Liver (tissue), 3 donors: ENCODE measurements around the gene GJC1.

Experiments used
- ATF3 ChIP-seq: IDR thresholded peaks from 2 replicates; pipeline ENCODE4 v1.6.1; 2016; ENCODE audit warnings: antibody characterized with exemption
- EGR1 ChIP-seq, 2 donors: IDR thresholded peaks; 2 replicates each; pipeline ENCODE4 v1.6.1; 2016 to 2018; ENCODE audit warnings: antibody characterized with exemption in 2 of 2, low read depth in 2 of 2
- FOXA1 ChIP-seq: IDR thresholded peaks from 2 replicates; pipeline ENCODE4 v1.6.1; 2016; ENCODE audit warnings: antibody characterized with exemption
- JUND ChIP-seq, 2 donors: IDR thresholded peaks; 2 replicates each; pipeline ENCODE4 v1.6.1; 2016; ENCODE audit warnings: antibody characterized with exemption in 2 of 2
- MAX ChIP-seq: IDR thresholded peaks from 2 replicates; pipeline ENCODE4 v1.6.1; 2016; ENCODE audit warnings: antibody characterized with exemption
- NR2F2 ChIP-seq: IDR thresholded peaks from 2 replicates; pipeline ENCODE4 v1.6.1; 2016; ENCODE audit warnings: antibody characterized with exemption
- RAD21 ChIP-seq, 2 donors: IDR thresholded peaks; 2 replicates each; pipeline ENCODE4 v1.6.1; 2016; ENCODE audit warnings: antibody characterized with exemption in 2 of 2, mild to moderate bottlenecking in 2 of 2
- SP1 ChIP-seq: IDR thresholded peaks from 2 replicates; pipeline ENCODE4 v1.6.1; 2018; ENCODE audit warnings: antibody characterized with exemption, mild to moderate bottlenecking
- TAF1 ChIP-seq: conservative IDR thresholded peaks from 2 replicates; pipeline ENCODE4 v1.6.1; 2016; ENCODE audit warnings: antibody characterized with exemption, mild to moderate bottlenecking
- YY1 ChIP-seq: IDR thresholded peaks from 2 replicates; pipeline ENCODE4 v1.6.1; 2016; ENCODE audit warnings: antibody characterized with exemption, mild to moderate bottlenecking
- ZBTB33 ChIP-seq: IDR thresholded peaks from 2 replicates; pipeline ENCODE4 v1.6.1; 2016; ENCODE audit warnings: antibody characterized with exemption
- TF ChIP-seq, protein P1 (sequence below): fragments of 150-350 bp; IDR thresholded peaks from 2 replicates; pipeline ENCODE4 v1.5.1; 2017; ENCODE audit warnings: improper control_type of control experiment, low read depth, low read length; ENCODE audit not compliant: missing input control
- TF ChIP-seq, protein P2 (sequence below): IDR thresholded peaks from 2 replicates; pipeline ENCODE4 v1.6.1; 2016; ENCODE audit warnings: antibody characterized with exemption, mild to moderate bottlenecking
- donor health status: healthy.
- donor health status: healthy.

DNA sequence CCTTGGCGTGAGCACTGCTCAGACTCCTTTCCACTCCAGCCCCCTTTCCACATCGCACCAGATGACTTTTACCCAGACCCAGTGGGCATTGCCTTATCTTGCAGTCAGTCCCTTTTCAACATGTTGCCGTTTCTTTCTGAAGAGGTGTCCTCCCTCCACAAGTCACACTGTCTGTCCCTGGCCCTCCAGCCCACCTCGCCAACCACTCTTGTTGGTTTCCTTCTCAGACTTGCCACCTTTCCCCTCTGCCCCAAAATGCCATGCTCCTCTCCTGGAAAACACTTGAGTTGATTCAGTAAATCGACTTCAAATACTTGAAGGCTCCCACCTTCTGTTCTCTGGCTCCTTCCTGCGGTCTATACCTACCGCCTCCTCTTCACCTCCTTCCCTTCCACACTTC lies 78.8 kb downstream of the GJC1 start:
- TF ChIP-seq, protein P1, sequence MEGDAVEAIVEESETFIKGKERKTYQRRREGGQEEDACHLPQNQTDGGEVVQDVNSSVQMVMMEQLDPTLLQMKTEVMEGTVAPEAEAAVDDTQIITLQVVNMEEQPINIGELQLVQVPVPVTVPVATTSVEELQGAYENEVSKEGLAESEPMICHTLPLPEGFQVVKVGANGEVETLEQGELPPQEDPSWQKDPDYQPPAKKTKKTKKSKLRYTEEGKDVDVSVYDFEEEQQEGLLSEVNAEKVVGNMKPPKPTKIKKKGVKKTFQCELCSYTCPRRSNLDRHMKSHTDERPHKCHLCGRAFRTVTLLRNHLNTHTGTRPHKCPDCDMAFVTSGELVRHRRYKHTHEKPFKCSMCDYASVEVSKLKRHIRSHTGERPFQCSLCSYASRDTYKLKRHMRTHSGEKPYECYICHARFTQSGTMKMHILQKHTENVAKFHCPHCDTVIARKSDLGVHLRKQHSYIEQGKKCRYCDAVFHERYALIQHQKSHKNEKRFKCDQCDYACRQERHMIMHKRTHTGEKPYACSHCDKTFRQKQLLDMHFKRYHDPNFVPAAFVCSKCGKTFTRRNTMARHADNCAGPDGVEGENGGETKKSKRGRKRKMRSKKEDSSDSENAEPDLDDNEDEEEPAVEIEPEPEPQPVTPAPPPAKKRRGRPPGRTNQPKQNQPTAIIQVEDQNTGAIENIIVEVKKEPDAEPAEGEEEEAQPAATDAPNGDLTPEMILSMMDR: no peak
- TF ChIP-seq ATF3: no peak
- no peak for TF ChIP-seq RAD21 (IDR thresholded peaks at IDR 0.05)
- TF ChIP-seq ZBTB33: no peak
- no peak for TF ChIP-seq TAF1
- no peak for TF ChIP-seq NR2F2
- TF ChIP-seq, protein P2, sequence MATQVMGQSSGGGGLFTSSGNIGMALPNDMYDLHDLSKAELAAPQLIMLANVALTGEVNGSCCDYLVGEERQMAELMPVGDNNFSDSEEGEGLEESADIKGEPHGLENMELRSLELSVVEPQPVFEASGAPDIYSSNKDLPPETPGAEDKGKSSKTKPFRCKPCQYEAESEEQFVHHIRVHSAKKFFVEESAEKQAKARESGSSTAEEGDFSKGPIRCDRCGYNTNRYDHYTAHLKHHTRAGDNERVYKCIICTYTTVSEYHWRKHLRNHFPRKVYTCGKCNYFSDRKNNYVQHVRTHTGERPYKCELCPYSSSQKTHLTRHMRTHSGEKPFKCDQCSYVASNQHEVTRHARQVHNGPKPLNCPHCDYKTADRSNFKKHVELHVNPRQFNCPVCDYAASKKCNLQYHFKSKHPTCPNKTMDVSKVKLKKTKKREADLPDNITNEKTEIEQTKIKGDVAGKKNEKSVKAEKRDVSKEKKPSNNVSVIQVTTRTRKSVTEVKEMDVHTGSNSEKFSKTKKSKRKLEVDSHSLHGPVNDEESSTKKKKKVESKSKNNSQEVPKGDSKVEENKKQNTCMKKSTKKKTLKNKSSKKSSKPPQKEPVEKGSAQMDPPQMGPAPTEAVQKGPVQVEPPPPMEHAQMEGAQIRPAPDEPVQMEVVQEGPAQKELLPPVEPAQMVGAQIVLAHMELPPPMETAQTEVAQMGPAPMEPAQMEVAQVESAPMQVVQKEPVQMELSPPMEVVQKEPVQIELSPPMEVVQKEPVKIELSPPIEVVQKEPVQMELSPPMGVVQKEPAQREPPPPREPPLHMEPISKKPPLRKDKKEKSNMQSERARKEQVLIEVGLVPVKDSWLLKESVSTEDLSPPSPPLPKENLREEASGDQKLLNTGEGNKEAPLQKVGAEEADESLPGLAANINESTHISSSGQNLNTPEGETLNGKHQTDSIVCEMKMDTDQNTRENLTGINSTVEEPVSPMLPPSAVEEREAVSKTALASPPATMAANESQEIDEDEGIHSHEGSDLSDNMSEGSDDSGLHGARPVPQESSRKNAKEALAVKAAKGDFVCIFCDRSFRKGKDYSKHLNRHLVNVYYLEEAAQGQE: no peak
- no peak for TF ChIP-seq YY1
- no peak for TF ChIP-seq MAX
- no peak for TF ChIP-seq JUND (IDR thresholded peaks at IDR 0.05)
- TF ChIP-seq SP1: no peak
- no peak for TF ChIP-seq FOXA1
- no peak for TF ChIP-seq EGR1 (IDR thresholded peaks at IDR 0.05; ENCODE audit: low read depth in 2 of 2)
